ENCODE measurements around the gene ABCG5.
A peak's percentile ranks its signal among the peaks of the same experiment; 100 is the strongest.

The ABCG5 gene

GRCh38 chr2:43810888-43811287 lies 27.8 kb downstream of the ABCG5 start:
- no peak for DNase-seq
- TF ChIP-seq GATA1 (IDR thresholded peaks at IDR 0.05; ENCODE audit: low read depth, low read length) = no peak
- no peak for TF ChIP-seq POLR2A (IDR thresholded peaks at IDR 0.05; ENCODE audit: low read length)

- TF ChIP-seq GATA1 (IDR thresholded peaks at IDR 0.05; ENCODE audit: low read depth, low read length) (no peak), POLR2A (IDR thresholded peaks at IDR 0.05; ENCODE audit: low read length) (no peak)
- DNase-seq = peak in 1 of 2 experiments; percentile 29
Measured at GRCh38 chr2:43810452-43810851, 28.2 kb downstream of the ABCG5 start.

- DNase-seq = no peak
- no peak for TF ChIP-seq POLR2A (IDR thresholded peaks at IDR 0.05; ENCODE audit: low read length)
- no peak for TF ChIP-seq GATA1 (IDR thresholded peaks at IDR 0.05; ENCODE audit: low read depth, low read length)
Measured at GRCh38 chr2:43806719-43807031, 32.0 kb downstream of the ABCG5 start.

GRCh38 chr2:43803113-43803512 lies 35.5 kb downstream of the ABCG5 start:
- DNase-seq = no peak
- TF ChIP-seq POLR2A (IDR thresholded peaks at IDR 0.05; ENCODE audit: low read length) = no peak
- TF ChIP-seq GATA1 (IDR thresholded peaks at IDR 0.05; ENCODE audit: low read depth, low read length) = no peak

GRCh38 chr2:43802135-43802534 lies 36.5 kb downstream of the ABCG5 start:
- no peak for DNase-seq
- no peak for TF ChIP-seq POLR2A (IDR thresholded peaks at IDR 0.05; ENCODE audit: low read length)
- no peak for TF ChIP-seq GATA1 (IDR thresholded peaks at IDR 0.05; ENCODE audit: low read depth, low read length)

GRCh38 chr2:43800894-43801293 lies 37.7 kb downstream of the ABCG5 start:
- TF ChIP-seq GATA1 (IDR thresholded peaks at IDR 0.05; ENCODE audit: low read depth, low read length) = no peak
- no peak for TF ChIP-seq POLR2A (IDR thresholded peaks at IDR 0.05; ENCODE audit: low read length)
- no peak for DNase-seq

- TF ChIP-seq POLR2A (IDR thresholded peaks at IDR 0.05; ENCODE audit: low read length) (no peak), GATA1 (IDR thresholded peaks at IDR 0.05; ENCODE audit: low read depth, low read length) (no peak)
- DNase-seq = no peak
Measured at GRCh38 chr2:43798300-43798699, 40.3 kb downstream of the ABCG5 start.

GRCh38 chr2:43796206-43796605 lies 42.4 kb downstream of the ABCG5 start:
- no peak for TF ChIP-seq GATA1 (IDR thresholded peaks at IDR 0.05; ENCODE audit: low read depth, low read length)
- no peak for TF ChIP-seq POLR2A (IDR thresholded peaks at IDR 0.05; ENCODE audit: low read length)
- no peak for DNase-seq

GRCh38 chr2:43794956-43795355 lies 43.7 kb downstream of the ABCG5 start:
- TF ChIP-seq GATA1 (IDR thresholded peaks at IDR 0.05; ENCODE audit: low read depth, low read length) (no peak), POLR2A (IDR thresholded peaks at IDR 0.05; ENCODE audit: low read length) (no peak)

GRCh38 chr2:43792653-43793052 lies 46.0 kb downstream of the ABCG5 start:
- TF ChIP-seq POLR2A (IDR thresholded peaks at IDR 0.05; ENCODE audit: low read length) (no peak), GATA1 (IDR thresholded peaks at IDR 0.05; ENCODE audit: low read depth, low read length) (no peak)
- no peak for DNase-seq

More at GRCh38 chr2:43794956-43795355, 43.7 kb downstream of the ABCG5 start:
- DNase-seq = no peak

GRCh38 chr2:43791035-43791765 lies 47.4 kb downstream of the ABCG5 start:
- TF ChIP-seq GATA1 (IDR thresholded peaks at IDR 0.05; ENCODE audit: low read depth, low read length) (no peak), POLR2A (IDR thresholded peaks at IDR 0.05; ENCODE audit: low read length) (no peak)
- no peak for DNase-seq

GRCh38 chr2:43790147-43790546 lies 48.5 kb downstream of the ABCG5 start:
- TF ChIP-seq GATA1 (IDR thresholded peaks at IDR 0.05; ENCODE audit: low read depth, low read length) = no peak
- no peak for TF ChIP-seq POLR2A (IDR thresholded peaks at IDR 0.05; ENCODE audit: low read length)

GRCh38 chr2:43788646-43789045 lies 50.0 kb downstream of the ABCG5 start:
- TF ChIP-seq GATA1 (IDR thresholded peaks at IDR 0.05; ENCODE audit: low read depth, low read length) = no peak
- TF ChIP-seq POLR2A (IDR thresholded peaks at IDR 0.05; ENCODE audit: low read length) = no peak
- no peak for DNase-seq

More at GRCh38 chr2:43790147-43790546, 48.5 kb downstream of the ABCG5 start:
- no peak for DNase-seq

GRCh38 chr2:43787895-43788294 lies 50.7 kb downstream of the ABCG5 start:
- DNase-seq = no peak
- TF ChIP-seq GATA1 (IDR thresholded peaks at IDR 0.05; ENCODE audit: low read depth, low read length) = no peak
- TF ChIP-seq POLR2A (IDR thresholded peaks at IDR 0.05; ENCODE audit: low read length) = no peak

- TF ChIP-seq POLR2A (IDR thresholded peaks at IDR 0.05; ENCODE audit: low read length) (no peak), GATA1 (IDR thresholded peaks at IDR 0.05; ENCODE audit: low read depth, low read length) (no peak)
- DNase-seq = no peak
Measured at GRCh38 chr2:43778233-43778632, 60.4 kb downstream of the ABCG5 start.
